IMR-90 (cell line): ENCODE data around the gene SHCBP1L. TPM values are rescaled to one million over a fixed set of nuclear protein-coding genes. Genes with fewer than 3 reads are reported as not detected.

Experiments used
- ATAC-seq: fragments of 200-7000 bp; cut with Tn5 transposase; 2 replicates; pipeline ENCODE4 v1.9.1; 2020; ENCODE audit warnings: low read depth, mild to moderate bottlenecking, moderate library complexity
- BruUV-seq: library from RNA; stranded (reverse); fragments of 400-500 nt; replicated peaks from 2 replicates; lab custom pipeline; 2021; lab: Mats Ljungman, UMichigan
- CTCF ChIA-PET: fragments of 300-600 bp; formaldehyde crosslinking; extraction: SDS; loops from one replicate; lab custom pipeline; 2021; ENCODE audit warnings: antibody characterized with exemption; lab: Yijun Ruan, JAX
- POLR2A ChIA-PET: fragments of 300-600 bp; sonication (Branson Sonifier 250); formaldehyde crosslinking; loops from one replicate; lab custom pipeline; 2022; ENCODE audit warnings: antibody characterized with exemption; ENCODE audit not compliant: unreplicated experiment; lab: Charles Lee
- DNase-seq: peaks from one replicate; pipeline ENCODE4 v3.0.0; 2013
- H2AFZ ChIP-seq: replicated peaks from 2 replicates; pipeline ENCODE3; 2013; ENCODE audit warnings: low read length, mild to moderate bottlenecking; ENCODE audit not compliant: poor library complexity
- H2AK5ac ChIP-seq: 2 replicates; pipeline ENCODE4 v1.6.1; 2013; ENCODE audit warnings: low read depth, low read length, inconsistent platforms
- H2AK9ac ChIP-seq: replicated peaks from 2 replicates; pipeline ENCODE3; 2013; ENCODE audit warnings: mild to moderate bottlenecking, low read depth, low read length, moderate library complexity; ENCODE audit not compliant: poor library complexity
- H2BK120ac ChIP-seq: 2 replicates; pipeline ENCODE4 v1.6.1; 2013; ENCODE audit warnings: low read depth, low read length, inconsistent platforms
- H2BK15ac ChIP-seq: 3 replicates; pipeline ENCODE4 v1.6.1; 2013; ENCODE audit warnings: low read depth, low read length, inconsistent platforms
- H2BK20ac ChIP-seq: 2 replicates; pipeline ENCODE4 v1.6.1; 2013; ENCODE audit warnings: low read depth, mild to moderate bottlenecking, inconsistent platforms, low read length, moderate library complexity
- H2BK5ac ChIP-seq: 2 replicates; pipeline ENCODE4 v1.6.1; 2013; ENCODE audit warnings: mild to moderate bottlenecking, low read depth, low read length, inconsistent platforms; ENCODE audit not compliant: poor library complexity, severe bottlenecking
- H3K14ac ChIP-seq: replicated peaks from 2 replicates; pipeline ENCODE4 v1.6.1; 2013; ENCODE audit warnings: low read depth, low read length, inconsistent platforms
- H3K18ac ChIP-seq: 2 replicates; pipeline ENCODE4 v1.6.1; 2013; ENCODE audit warnings: low read depth, low read length, control low read depth
- H3K23ac ChIP-seq: 2 replicates; pipeline ENCODE4 v1.6.1; 2013; ENCODE audit warnings: low read depth, low read length, inconsistent platforms
- H3K27ac ChIP-seq: 2 replicates; pipeline ENCODE4 v1.5.1; 2013; ENCODE audit warnings: mild to moderate bottlenecking, control low read depth, low read length; ENCODE audit not compliant: insufficient read depth
- H3K27me3 ChIP-seq: 2 replicates; pipeline ENCODE4 v1.6.1; 2013; ENCODE audit warnings: low read length; ENCODE audit not compliant: control insufficient read depth, insufficient read depth
- H3K36me3 ChIP-seq: 2 replicates; pipeline ENCODE4 v1.6.1; 2013; ENCODE audit warnings: low read length, mixed read lengths; ENCODE audit not compliant: control insufficient read depth, insufficient read depth
- H3K4ac ChIP-seq: 2 replicates; pipeline ENCODE4 v1.6.1; 2013; ENCODE audit warnings: low read depth, low read length, inconsistent platforms
- H3K4me1 ChIP-seq: 2 replicates; pipeline ENCODE4 v1.6.1; 2013; ENCODE audit warnings: low read length, mixed read lengths; ENCODE audit not compliant: control insufficient read depth, insufficient read depth
- H3K4me2 ChIP-seq: 2 replicates; pipeline ENCODE4 v1.6.1; 2013; ENCODE audit warnings: low read depth, mild to moderate bottlenecking, control low read depth, low read length, moderate library complexity
- H3K4me3 ChIP-seq: 2 replicates; pipeline ENCODE4 v1.5.1; 2013; ENCODE audit warnings: low read depth, mild to moderate bottlenecking, control low read depth, low read length, moderate library complexity; ENCODE audit not compliant: insufficient read depth
- H3K56ac ChIP-seq: 2 replicates; pipeline ENCODE4 v1.6.1; 2013; ENCODE audit warnings: low read length, inconsistent platforms; ENCODE audit not compliant: insufficient read depth; ENCODE audit errors: extremely low read depth
- H3K79me1 ChIP-seq, 2 experiments: 2 replicates each; pipeline ENCODE4 v1.6.1; 2013; ENCODE audit warnings: low read length in 2 of 2, inconsistent platforms in 1 of 2, low read depth in 1 of 2
- H3K9ac ChIP-seq: 2 replicates; pipeline ENCODE4 v1.6.1; 2013; ENCODE audit warnings: low read depth, low read length, control low read depth
- H3K9me1 ChIP-seq: 2 replicates; pipeline ENCODE4 v1.6.1; 2013; ENCODE audit warnings: low read length, inconsistent platforms; ENCODE audit not compliant: insufficient read depth
- H3K9me3 ChIP-seq: 2 replicates; pipeline ENCODE4 v1.6.1; 2013; ENCODE audit warnings: low read length; ENCODE audit not compliant: control insufficient read depth, insufficient read depth
- H4K20me1 ChIP-seq: 2 replicates; pipeline ENCODE4 v1.6.1; 2013; ENCODE audit warnings: low read length, inconsistent platforms; ENCODE audit not compliant: insufficient read depth
- H4K5ac ChIP-seq: 2 replicates; pipeline ENCODE4 v1.6.1; 2013; ENCODE audit warnings: mild to moderate bottlenecking, low read depth, low read length, control low read depth
- H4K8ac ChIP-seq, 2 experiments: 2 replicates each; pipeline ENCODE4 v1.6.1; 2013; ENCODE audit warnings: low read depth in 2 of 2, low read length in 2 of 2, control low read depth in 1 of 2, inconsistent platforms in 1 of 2
- H4K91ac ChIP-seq: 2 replicates; pipeline ENCODE4 v1.6.1; 2013; ENCODE audit warnings: low read depth, low read length, inconsistent platforms; ENCODE audit not compliant: insufficient read depth
- BHLHE40 ChIP-seq: fragments of 150-350 bp; IDR thresholded peaks from 2 replicates; pipeline ENCODE4 v1.6.1; 2016; ENCODE audit warnings: mild to moderate bottlenecking, low read depth, low read length
- CEBPB ChIP-seq: IDR thresholded peaks from 2 replicates; pipeline ENCODE4 v1.6.1; 2012; ENCODE audit warnings: low read depth, low read length, improper control_type of control experiment
- ELK1 ChIP-seq: fragments of 150-350 bp; IDR thresholded peaks from 2 replicates; pipeline ENCODE4 v1.6.1; 2016; ENCODE audit warnings: low read depth, mild to moderate bottlenecking, low read length, moderate library complexity, borderline replicate concordance
- FOS ChIP-seq: fragments of 150-350 bp; IDR thresholded peaks from 2 replicates; pipeline ENCODE4 v1.6.1; 2016; ENCODE audit warnings: low read depth, low read length
- MAFK ChIP-seq: IDR thresholded peaks from 2 replicates; pipeline ENCODE4 v1.6.1; 2012; ENCODE audit warnings: low read depth, low read length, improper control_type of control experiment
- MAZ ChIP-seq: IDR thresholded peaks from 2 replicates; pipeline ENCODE4 v1.6.1; 2012; ENCODE audit warnings: low read depth, mild to moderate bottlenecking, low read length, improper control_type of control experiment, moderate library complexity, borderline replicate concordance
- MXI1 ChIP-seq: IDR thresholded peaks from 2 replicates; pipeline ENCODE4 v1.6.1; 2012; ENCODE audit warnings: low read depth, mild to moderate bottlenecking, low read length, moderate library complexity, borderline replicate concordance
- NFE2L2 ChIP-seq: fragments of 150-350 bp; IDR thresholded peaks from 2 replicates; pipeline ENCODE4 v1.6.1; 2016; ENCODE audit warnings: low read depth, mild to moderate bottlenecking, low read length
- POLR2A ChIP-seq: IDR thresholded peaks from 2 replicates; pipeline ENCODE4 v1.6.1; 2012; ENCODE audit warnings: mild to moderate bottlenecking, low read depth, low read length
- RAD21 ChIP-seq: IDR thresholded peaks from 2 replicates; pipeline ENCODE4 v1.6.1; 2012; ENCODE audit warnings: low read length, improper control_type of control experiment
- RCOR1 ChIP-seq: IDR thresholded peaks from 2 replicates; pipeline ENCODE4 v1.6.1; 2012; ENCODE audit warnings: mild to moderate bottlenecking, low read length, improper control_type of control experiment; ENCODE audit not compliant: insufficient replicate concordance
- SMC3 ChIP-seq: fragments of 150-350 bp; IDR thresholded peaks from 2 replicates; pipeline ENCODE4 v1.6.1; 2016; ENCODE audit warnings: low read depth, mild to moderate bottlenecking, antibody characterized with exemption, low read length, moderate library complexity
- USF2 ChIP-seq: fragments of 150-350 bp; IDR thresholded peaks from 2 replicates; pipeline ENCODE4 v1.6.1; 2017; ENCODE audit warnings: mild to moderate bottlenecking, antibody characterized with exemption, low read length, low read depth
- WGBS, 2 experiments: methylation state at CpG; one replicate each; pipeline versions ENCODE4 v1.1.5 to v1.1.7; 2013; ENCODE audit warnings: missing lambda C conversion rate in 2 of 2; ENCODE audit not compliant: insufficient read length in 1 of 2; ENCODE audit errors: extremely low coverage in 2 of 2; 5-methylcytosine and 5-hydroxymethylcytosine counted together
- dilution Hi-C: fragments of 300-500 bp; cut with HindIII; formaldehyde crosslinking; loops from one replicate; pipeline ENCODE4 v1.14.3; 2018; ENCODE audit warnings: low sequenced_read_pairs; ENCODE audit not compliant: unreplicated experiment
- in situ Hi-C: fragments of 300-500 bp; cut with MboI; formaldehyde crosslinking; loops from 3 replicates; pipeline ENCODE4 v1.14.3; 2019; ENCODE audit warnings: low sequenced_read_pairs, inconsistent platforms, mixed read lengths
- intact Hi-C: fragments of 100-400 bp; cut with micrococcal nuclease; formaldehyde crosslinking; loops from 2 replicates; pipeline ENCODE4 v1.10.0; 2022
- polyA plus RNA-seq, 3 experiments: library from polyadenylated mRNA; depleted of rRNA; stranded (reverse); fragments of >200 nt; gene quantifications; 2 replicates each; pipeline ENCODE4 v1.2.3, GENCODE V29; 2012; ENCODE audit warnings: low replicate concordance in 1 of 3
- total RNA-seq: library from RNA; depleted of rRNA; stranded (reverse); fragments of >200 nt; gene quantifications from 2 replicates; pipeline ENCODE4 v1.2.3, GENCODE V29; 2012

SHCBP1L gene
- total and polyA plus RNA-seq, 2 of the 4 experiments (the other 2 are of a cell fraction), result not detected

GRCh38 chr1:182885591-182885990 is 67.4 kb downstream of the SHCBP1L start:
- intact Hi-C loops (loop anchor here (10.0 kb wide), 1 partner anchor 239 kb away; no protein-coding TSS in a partner anchor), in situ Hi-C loops (loop anchor here (10.0 to 25.0 kb wide), 2 partner anchors 229 to 1827 kb away; no protein-coding TSS in a partner anchor), dilution Hi-C loops (no loop called here)
- Histone ChIP-seq H2AK5ac (no peak overlapping the region), H3K14ac (no peak overlapping the region), H3K9ac (no peak overlapping the region), H4K8ac (no peak overlapping the region), H3K4me1 (peaks cover 2% of the 10 kb centered on the region; the same call in 1 of the 2 replicates), H3K27ac (no peak overlapping the region), H3K36me3 (peaks cover 53% of the 10 kb centered on the region), H2AK9ac (no peak overlapping the region), H3K4ac (no peak overlapping the region), H3K9me1 (peaks cover 3% of the 10 kb centered on the region; the same call in 1 of the 2 replicates), H4K91ac (no peak overlapping the region), H3K23ac (no peak overlapping the region), H3K79me1 (peaks cover 6 to 12% of the 10 kb centered on the region in 2 experiments; a peak in 3 of 4 replicates), H2BK15ac (no peak overlapping the region), H4K5ac (no peak overlapping the region), H2BK120ac (no peak overlapping the region), H3K27me3 (no peaks in the 10 kb centered on the region), H3K4me3 (no peak overlapping the region), H2BK5ac (no peak overlapping the region), H3K18ac (no peak overlapping the region), H3K9me3 (no peaks in the 10 kb centered on the region), H3K56ac (no peak overlapping the region), H2AFZ (no peak overlapping the region), H3K4me2 (no peak overlapping the region), H4K20me1 (peaks cover 6% of the 10 kb centered on the region; the same call in 1 of the 2 replicates), H2BK20ac (no peak overlapping the region)
- DNase-seq, result no peak
- no TSS peak for BruUV-seq
- whole genome bisulfite sequencing, 2 experiments, result 97% methylated on average over 3 of the region's 3 CpGs; no CpG with 5 or more reads in 1 of the 2 experiments
- TF ChIP-seq NFE2L2 (no peak), POLR2A (no peak), RAD21 (no peak), MAFK (no peak), BHLHE40 (no peak), MXI1 (no peak), FOS (no peak), SMC3 (no peak), CEBPB (no peak), RCOR1 (no peak), MAZ (no peak), ELK1 (no peak), USF2 (no peak)
- CTCF ChIA-PET, result no interaction called here
- no peak for ATAC-seq
- POLR2A ChIA-PET, result no interaction called here
